ENCODE data around the gene APBB2.

GRCh38 chr4:41245983-41246382 is 31.6 kb upstream of the APBB2 start:
- no peak for TF ChIP-seq POLR2AphosphoS5 (IDR thresholded peaks at IDR 0.05; ENCODE audit: borderline replicate concordance, low read depth, low read length)
- TF ChIP-seq EZH2 (IDR thresholded peaks at IDR 0.05): no peak
- TF ChIP-seq FOXP2 (optimal IDR thresholded peaks at IDR 0.05; ENCODE audit: control extremely low read depth, extremely low read length, insufficient read depth): no peak
